K562 (cell line): ENCODE measurements around the gene STMP1. TPM values are rescaled to one million over a fixed set of nuclear protein-coding genes. Genes with fewer than 3 reads are reported as not detected.

Experiments
- CGGBP1 ChIP-seq: fragments of 250-450 bp; sonication (Bioruptor Pico); IDR thresholded peaks from 2 replicates; pipeline ENCODE4 v1.9.0; 2021; ENCODE audit warnings: mild to moderate bottlenecking
- ETV5 ChIP-seq: sonication (generic); formaldehyde crosslinking; IDR thresholded peaks from 2 replicates; pipeline ENCODE4 v1.4.0; 2020; ENCODE audit warnings: low read depth, mild to moderate bottlenecking, missing genetic modification reagents
- FIP1L1 ChIP-seq: fragments of 200-400 bp; formaldehyde crosslinking; IDR thresholded peaks from 2 replicates; pipeline ENCODE4 v1.6.1; 2018; ENCODE audit warnings: mild to moderate bottlenecking, low read depth, low read length; ENCODE audit not compliant: poor library complexity, severe bottlenecking
- GTF2F1 ChIP-seq: IDR thresholded peaks from 2 replicates; pipeline ENCODE4 v1.6.1; 2011; ENCODE audit warnings: low read depth, low read length, improper control_type of control experiment
- KDM4B ChIP-seq, 2 experiments: fragments of 450-650 bp in 1 of 2; sonication (generic) in 1 of 2; IDR thresholded peaks; 2 replicates each; pipeline ENCODE4 v1.6.1; 2016 to 2017; ENCODE audit warnings: borderline replicate concordance in 2 of 2, antibody characterized with exemption in 1 of 2, low read depth in 1 of 2, mild to moderate bottlenecking in 1 of 2
- MLX ChIP-seq, 2 experiments: fragments of 450-650 bp in 1 of 2; sonication (generic) in 1 of 2; formaldehyde crosslinking; conservative IDR thresholded peaks; 2 replicates each; pipeline versions ENCODE4 v1.4.0 to v1.8.1; 2020 to 2022; ENCODE audit warnings: mild to moderate bottlenecking in 1 of 2, missing genetic modification reagents in 1 of 2
- NR2C2 ChIP-seq, 2 experiments: fragments of 200-800 bp in 1 of 2; sonication (Bioruptor generic) in 1 of 2; sonication (generic) in 1 of 2; formaldehyde crosslinking in 1 of 2; IDR thresholded peaks; 2 replicates each; pipeline versions ENCODE4 v1.6.1 to v1.8.0; 2016 to 2022; ENCODE audit warnings: mild to moderate bottlenecking in 1 of 2, missing compliant biosample characterization in 1 of 2, missing genetic modification characterization in 1 of 2, missing genetic modification reagents in 1 of 2
- PHB2 ChIP-seq: fragments of 450-650 bp; IDR thresholded peaks from 2 replicates; pipeline ENCODE4 v1.6.1; 2017; ENCODE audit warnings: low read depth
- RBM34 ChIP-seq: fragments of 200-400 bp; formaldehyde crosslinking; IDR thresholded peaks from 2 replicates; pipeline ENCODE4 v1.6.1; 2018; ENCODE audit warnings: low read length, borderline replicate concordance; ENCODE audit not compliant: insufficient read depth
- RNF2 ChIP-seq: sonication (generic); IDR thresholded peaks from 2 replicates; pipeline ENCODE4 v1.6.1; 2016
- ZBTB1 ChIP-seq: sonication (generic); formaldehyde crosslinking; IDR thresholded peaks from 2 replicates; pipeline ENCODE4 v1.8.1; 2023; ENCODE audit warnings: missing genetic modification reagents, low read depth, mild to moderate bottlenecking, borderline replicate concordance
- ZFPM2 ChIP-seq: fragments of 250-450 bp; sonication (Bioruptor Pico); IDR thresholded peaks from 2 replicates; pipeline ENCODE4 v1.5.1; 2022; ENCODE audit warnings: mild to moderate bottlenecking
- ZNF583 ChIP-seq: fragments of 250-450 bp; sonication (Bioruptor Pico); IDR thresholded peaks from 2 replicates; pipeline ENCODE4 v1.4.0; 2020
- ZNF76 ChIP-seq: fragments of 250-450 bp; sonication (Bioruptor Pico); IDR thresholded peaks from 2 replicates; pipeline ENCODE4 v1.4.0; 2020; ENCODE audit warnings: mild to moderate bottlenecking, moderate library complexity, borderline replicate concordance
- polyA plus RNA-seq, 8 experiments: library from polyadenylated mRNA; depleted of rRNA in 4 of 8; stranded (reverse) in 5 of 8; unstranded in 3 of 8; fragments of >200 nt; fragmentation: Nextera tagmentation in 2 of 8; fragmentation: Illumina TruSeq in 1 of 8; extraction: Ambion mirVana in 2 of 8; extraction: Trizol in 1 of 8; gene quantifications; 2 replicates each; pipeline versions ENCODE4 v1.2.1 to v1.2.3, GENCODE V29; 2011 to 2014; ENCODE audit warnings: inconsistent platforms in 1 of 8, missing spikeins in 1 of 8
- total RNA-seq, 7 experiments: library from RNA; depleted of rRNA in 6 of 7; stranded (reverse); fragments of >200 nt in 6 of 7; fragmentation: Illumina TruSeq in 2 of 7; extraction: Trizol in 2 of 7; gene quantifications; 2 replicates each; pipeline versions ENCODE4 v1.2.1 to v1.2.3, GENCODE V29; 2011 to 2021; ENCODE audit warnings: low replicate concordance in 1 of 7
- TF ChIP-seq, protein P1 (sequence below): fragments of 200-400 bp; formaldehyde crosslinking; IDR thresholded peaks from 2 replicates; pipeline ENCODE4 v1.6.1; 2017; ENCODE audit warnings: mild to moderate bottlenecking, low read depth, low read length, moderate library complexity
- TF ChIP-seq, protein P2 (sequence below): sonication (generic); formaldehyde crosslinking; IDR thresholded peaks from 2 replicates; pipeline ENCODE4 v1.8.1; 2023; ENCODE audit warnings: mild to moderate bottlenecking, missing genetic modification reagents

The STMP1 gene
- total and polyA plus RNA-seq, 9 of the 15 experiments (the other 6 are each of a cell fraction or from before 2014, with no cell fraction given): 10.6 to 249 (median 56.8) TPM

DNA sequence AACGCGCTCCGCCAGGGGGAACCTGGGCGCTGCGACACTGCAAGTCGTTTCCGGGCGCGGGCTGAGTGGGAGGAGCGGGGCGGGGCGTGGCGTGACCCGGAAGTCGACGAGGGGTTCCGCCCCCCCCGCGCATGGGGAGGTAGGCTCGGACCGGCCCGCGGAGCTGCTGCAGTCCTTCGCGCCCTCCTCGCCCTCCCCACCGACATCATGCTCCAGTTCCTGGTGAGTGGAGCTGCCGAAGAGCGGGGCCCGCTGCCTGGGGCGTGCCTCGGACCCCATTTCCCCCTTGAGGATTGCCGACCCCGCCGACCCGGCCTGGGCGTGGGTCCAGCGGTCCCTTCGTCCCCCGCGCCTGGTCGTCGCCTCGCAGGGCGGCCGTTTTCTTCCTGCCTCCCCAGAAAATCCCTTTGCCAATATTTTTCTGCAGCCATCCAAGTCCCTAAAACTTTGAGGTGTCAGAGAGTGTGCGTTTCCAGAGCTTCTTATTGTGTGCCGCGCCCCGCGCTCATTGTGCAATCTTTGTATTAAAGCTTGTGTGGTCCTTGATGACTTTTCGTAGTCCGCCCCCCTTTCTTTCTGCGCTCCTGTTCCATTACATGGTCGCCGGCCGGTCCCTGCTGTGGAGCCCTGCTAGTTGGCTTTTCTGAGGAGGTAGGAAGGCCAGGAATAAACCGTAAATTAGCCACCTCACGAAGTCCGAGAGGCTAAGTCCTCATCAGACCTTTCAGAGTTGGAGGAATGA lies at the start of gene STMP1 (continued):
- TF ChIP-seq MLX (CRISPR knock-in tag; conservative IDR thresholded peaks at IDR 0.05) (0 out of 4 replicates have a peak, but pooled peaks of 1 of the 2 experiments have one; percentile 27), PHB2 (no peak), ETV5 (CRISPR knock-in tag) (peak; percentile 96), RBM34 (peak; percentile 99; the same call in 1 of the 2 replicates), NR2C2 (CRISPR knock-in tag; IDR thresholded peaks at IDR 0.05) (peak; percentile 99), NR2C2 (tag; IDR thresholded peaks at IDR 0.05) (peak; percentile 99), GTF2F1 (peak; percentile 88), ZFPM2 (CRISPR knock-in tag) (peak; percentile 57; the same call in 1 of the 2 replicates), ZNF76 (0 out of 2 replicates have a peak, but pooled peaks have one; percentile 68), FIP1L1 (peak; percentile 99), ZBTB1 (CRISPR knock-in tag) (peak; percentile 68; the same call in 1 of the 2 replicates), KDM4B (IDR thresholded peaks at IDR 0.05; ENCODE audit: borderline replicate concordance in 2 of 2, low read depth in 1 of 2) (peak in 1 of 2 experiments; percentile 100; a peak in 2 of 4 replicates), RNF2 (peak; percentile 86), CGGBP1 (CRISPR knock-in tag) (peak; percentile 84; the same call in 1 of the 2 replicates), ZNF583 (CRISPR knock-in tag) (peak; percentile 66; the same call in 1 of the 2 replicates)
- TF ChIP-seq, protein P1, sequence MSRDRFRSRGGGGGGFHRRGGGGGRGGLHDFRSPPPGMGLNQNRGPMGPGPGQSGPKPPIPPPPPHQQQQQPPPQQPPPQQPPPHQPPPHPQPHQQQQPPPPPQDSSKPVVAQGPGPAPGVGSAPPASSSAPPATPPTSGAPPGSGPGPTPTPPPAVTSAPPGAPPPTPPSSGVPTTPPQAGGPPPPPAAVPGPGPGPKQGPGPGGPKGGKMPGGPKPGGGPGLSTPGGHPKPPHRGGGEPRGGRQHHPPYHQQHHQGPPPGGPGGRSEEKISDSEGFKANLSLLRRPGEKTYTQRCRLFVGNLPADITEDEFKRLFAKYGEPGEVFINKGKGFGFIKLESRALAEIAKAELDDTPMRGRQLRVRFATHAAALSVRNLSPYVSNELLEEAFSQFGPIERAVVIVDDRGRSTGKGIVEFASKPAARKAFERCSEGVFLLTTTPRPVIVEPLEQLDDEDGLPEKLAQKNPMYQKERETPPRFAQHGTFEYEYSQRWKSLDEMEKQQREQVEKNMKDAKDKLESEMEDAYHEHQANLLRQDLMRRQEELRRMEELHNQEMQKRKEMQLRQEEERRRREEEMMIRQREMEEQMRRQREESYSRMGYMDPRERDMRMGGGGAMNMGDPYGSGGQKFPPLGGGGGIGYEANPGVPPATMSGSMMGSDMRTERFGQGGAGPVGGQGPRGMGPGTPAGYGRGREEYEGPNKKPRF: no peak
- TF ChIP-seq, protein P2, sequence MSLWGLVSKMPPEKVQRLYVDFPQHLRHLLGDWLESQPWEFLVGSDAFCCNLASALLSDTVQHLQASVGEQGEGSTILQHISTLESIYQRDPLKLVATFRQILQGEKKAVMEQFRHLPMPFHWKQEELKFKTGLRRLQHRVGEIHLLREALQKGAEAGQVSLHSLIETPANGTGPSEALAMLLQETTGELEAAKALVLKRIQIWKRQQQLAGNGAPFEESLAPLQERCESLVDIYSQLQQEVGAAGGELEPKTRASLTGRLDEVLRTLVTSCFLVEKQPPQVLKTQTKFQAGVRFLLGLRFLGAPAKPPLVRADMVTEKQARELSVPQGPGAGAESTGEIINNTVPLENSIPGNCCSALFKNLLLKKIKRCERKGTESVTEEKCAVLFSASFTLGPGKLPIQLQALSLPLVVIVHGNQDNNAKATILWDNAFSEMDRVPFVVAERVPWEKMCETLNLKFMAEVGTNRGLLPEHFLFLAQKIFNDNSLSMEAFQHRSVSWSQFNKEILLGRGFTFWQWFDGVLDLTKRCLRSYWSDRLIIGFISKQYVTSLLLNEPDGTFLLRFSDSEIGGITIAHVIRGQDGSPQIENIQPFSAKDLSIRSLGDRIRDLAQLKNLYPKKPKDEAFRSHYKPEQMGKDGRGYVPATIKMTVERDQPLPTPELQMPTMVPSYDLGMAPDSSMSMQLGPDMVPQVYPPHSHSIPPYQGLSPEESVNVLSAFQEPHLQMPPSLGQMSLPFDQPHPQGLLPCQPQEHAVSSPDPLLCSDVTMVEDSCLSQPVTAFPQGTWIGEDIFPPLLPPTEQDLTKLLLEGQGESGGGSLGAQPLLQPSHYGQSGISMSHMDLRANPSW: peak; percentile 16; the same call in 1 of the 2 replicates
